Caco-2 (cell line): ENCODE results near the gene PPARD. TPM values are rescaled to one million over a fixed set of nuclear protein-coding genes. Genes with fewer than 3 reads are reported as not detected.

Experiments used
- BruUV-seq: library from RNA; stranded (reverse); fragments of 400-500 nt; replicated peaks from 2 replicates; lab custom pipeline; 2021; lab: Mats Ljungman, UMichigan
- CTCF ChIA-PET: fragments of 300-600 bp; sonication (Branson Sonifier 250); formaldehyde crosslinking; loops from one replicate; lab custom pipeline; 2022; ENCODE audit warnings: antibody characterized with exemption; lab: Charles Lee
- POLR2A ChIA-PET: fragments of 300-600 bp; sonication (Branson Sonifier 250); formaldehyde crosslinking; loops from one replicate; lab custom pipeline; 2022; ENCODE audit warnings: antibody characterized with exemption; lab: Charles Lee
- DNase-seq, 2 experiments: peaks; one replicate each; pipeline versions ENCODE4 v3.0.0 to v3.0.0-alpha.2; 2020 to 2022
- H3K27me3 ChIP-seq: replicated peaks from 2 replicates; pipeline ENCODE4 v1.6.0; 2011; ENCODE audit warnings: low read length; ENCODE audit not compliant: control insufficient read depth, insufficient read depth
- H3K36me3 ChIP-seq: 2 replicates; pipeline ENCODE4 v1.5.1; 2011; ENCODE audit warnings: low read length; ENCODE audit not compliant: control insufficient read depth, insufficient read depth
- H3K4me1 ChIP-seq: fragments of 250-450 bp; sonication (Bioruptor Pico); 2 replicates; pipeline ENCODE4 v1.5.1; 2020; ENCODE audit warnings: mild to moderate bottlenecking
- H3K4me3 ChIP-seq: 2 replicates; pipeline ENCODE4 v1.5.1; 2011; ENCODE audit warnings: low read depth, mild to moderate bottlenecking, control low read depth, low read length
- H3K9me3 ChIP-seq: fragments of 250-450 bp; sonication (Bioruptor Pico); 2 replicates; pipeline ENCODE4 v1.5.1; 2020; ENCODE audit warnings: mild to moderate bottlenecking, moderate library complexity
- H3K27ac Mint-ChIP-seq: one replicate; pipeline ENCODE4 v1.8.0; 2022; ENCODE audit warnings: mixed read lengths; ENCODE audit not compliant: unreplicated experiment
- H3K27me3 Mint-ChIP-seq: one replicate; pipeline ENCODE4 v1.8.0; 2022; ENCODE audit warnings: mixed read lengths; ENCODE audit not compliant: insufficient read depth, unreplicated experiment
- H3K36me3 Mint-ChIP-seq: one replicate; pipeline ENCODE4 v1.8.0; 2022; ENCODE audit warnings: mild to moderate bottlenecking, mixed read lengths; ENCODE audit not compliant: insufficient read depth, unreplicated experiment
- H3K4me1 Mint-ChIP-seq: one replicate; pipeline ENCODE4 v1.8.0; 2022; ENCODE audit warnings: low read depth, mixed read lengths; ENCODE audit not compliant: unreplicated experiment
- H3K4me3 Mint-ChIP-seq: one replicate; pipeline ENCODE4 v1.8.0; 2022; ENCODE audit warnings: mild to moderate bottlenecking, moderate library complexity, mixed read lengths; ENCODE audit not compliant: unreplicated experiment
- H3K9me3 Mint-ChIP-seq: one replicate; pipeline ENCODE4 v1.8.0; 2022; ENCODE audit warnings: mixed read lengths; ENCODE audit not compliant: unreplicated experiment
- intact Hi-C: fragments of 100-400 bp; cut with micrococcal nuclease; formaldehyde crosslinking; loops from one replicate; pipeline ENCODE4 v1.10.0; 2022; ENCODE audit not compliant: unreplicated experiment
- total RNA-seq: library from RNA; stranded (reverse); gene quantifications from 2 replicates; pipeline ENCODE4 v1.2.3, GENCODE V29; 2022
- TF ChIP-seq, protein P1 (sequence below), 2 experiments: fragments of 200-600 bp in 1 of 2; IDR thresholded peaks; 1 replicate in 1 of 2; 2 replicates in 1 of 2; pipeline versions ENCODE4 v1.5.1 to v1.8.0; 2011 to 2022; ENCODE audit warnings: antibody characterized with exemption in 1 of 2, control low read depth in 1 of 2, inconsistent platforms in 1 of 2, low read depth in 1 of 2, low read length in 1 of 2, mild to moderate bottlenecking in 1 of 2, moderate library complexity in 1 of 2; ENCODE audit not compliant: insufficient read depth in 1 of 2, severe bottlenecking in 1 of 2, unreplicated experiment in 1 of 2

Gene PPARD
- total RNA-seq, 1 experiment from 2014 or later, result 11.3 TPM

DNA sequence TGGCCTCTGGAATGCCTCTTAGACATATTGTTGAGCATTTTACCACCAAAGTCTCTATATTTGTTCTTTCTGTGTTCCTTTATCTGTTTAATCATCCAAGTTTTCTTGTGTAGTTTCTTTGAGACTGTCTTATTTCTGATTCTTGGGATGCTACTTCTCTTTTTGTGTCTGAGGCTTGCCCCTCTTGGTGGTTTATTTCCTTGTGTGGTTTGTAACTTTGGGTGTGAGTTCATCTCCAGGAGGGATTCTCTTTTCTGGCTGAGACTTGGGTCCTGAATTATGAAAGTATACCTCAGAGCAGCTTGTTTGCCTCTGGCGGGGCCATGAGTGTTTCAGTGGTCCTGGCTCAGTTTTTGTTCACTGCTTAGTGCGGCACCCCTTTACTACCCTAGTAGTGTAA lies 33.9 kb downstream of the PPARD start:
- Mint-ChIP-seq H3K36me3 (no peaks in the 10 kb centered on the region), H3K4me3 (no peak overlapping the region), H3K27ac (no peak overlapping the region), H3K4me1 (peaks cover 5% of the 10 kb centered on the region), H3K27me3 (no peaks in the 10 kb centered on the region), H3K9me3 (peaks cover 3% of the 10 kb centered on the region)
- Histone ChIP-seq H3K9me3 (no peaks in the 10 kb centered on the region), H3K4me1 (peaks cover 4% of the 10 kb centered on the region; the same call in 1 of the 2 replicates), H3K36me3 (no peaks in the 10 kb centered on the region), H3K27me3 (no peaks in the 10 kb centered on the region), H3K4me3 (no peak overlapping the region)
- DNase-seq, result no peak
- ChIA-PET CTCF (no interaction called here), POLR2A (no interaction called here)
- intact Hi-C loops, result no loop called here
- TF ChIP-seq, protein P1, sequence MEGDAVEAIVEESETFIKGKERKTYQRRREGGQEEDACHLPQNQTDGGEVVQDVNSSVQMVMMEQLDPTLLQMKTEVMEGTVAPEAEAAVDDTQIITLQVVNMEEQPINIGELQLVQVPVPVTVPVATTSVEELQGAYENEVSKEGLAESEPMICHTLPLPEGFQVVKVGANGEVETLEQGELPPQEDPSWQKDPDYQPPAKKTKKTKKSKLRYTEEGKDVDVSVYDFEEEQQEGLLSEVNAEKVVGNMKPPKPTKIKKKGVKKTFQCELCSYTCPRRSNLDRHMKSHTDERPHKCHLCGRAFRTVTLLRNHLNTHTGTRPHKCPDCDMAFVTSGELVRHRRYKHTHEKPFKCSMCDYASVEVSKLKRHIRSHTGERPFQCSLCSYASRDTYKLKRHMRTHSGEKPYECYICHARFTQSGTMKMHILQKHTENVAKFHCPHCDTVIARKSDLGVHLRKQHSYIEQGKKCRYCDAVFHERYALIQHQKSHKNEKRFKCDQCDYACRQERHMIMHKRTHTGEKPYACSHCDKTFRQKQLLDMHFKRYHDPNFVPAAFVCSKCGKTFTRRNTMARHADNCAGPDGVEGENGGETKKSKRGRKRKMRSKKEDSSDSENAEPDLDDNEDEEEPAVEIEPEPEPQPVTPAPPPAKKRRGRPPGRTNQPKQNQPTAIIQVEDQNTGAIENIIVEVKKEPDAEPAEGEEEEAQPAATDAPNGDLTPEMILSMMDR (IDR thresholded peaks at IDR 0.05; ENCODE audit: insufficient read depth in 1 of 2, low read depth in 1 of 2, low read length in 1 of 2, severe bottlenecking in 1 of 2, unreplicated experiment in 1 of 2), result no peak
- no TSS peak for BruUV-seq

DNA sequence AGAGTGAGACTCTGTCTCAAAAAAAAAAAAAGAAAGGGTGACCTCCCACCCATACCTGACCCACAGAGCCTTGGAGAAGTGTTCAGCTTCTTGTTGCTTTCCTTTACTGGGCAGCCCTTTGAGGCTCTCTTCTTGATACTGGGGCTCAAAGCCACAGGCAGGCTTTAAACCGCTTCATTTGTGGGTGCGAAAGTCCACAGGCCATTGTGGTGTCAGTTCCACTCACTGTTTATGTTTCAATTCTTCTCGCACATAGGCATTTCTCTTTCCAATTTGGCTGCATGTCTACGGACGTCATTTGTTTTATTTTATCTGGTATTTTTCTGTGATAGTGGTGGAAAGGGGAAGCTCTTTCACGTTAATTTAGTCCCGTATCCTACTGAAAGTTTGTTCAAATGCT lies 34.6 kb downstream of the PPARD start:
- H3K4me1 ChIP-seq, result no peaks in the 10 kb centered on the region
- POLR2A ChIA-PET, result no interaction called here
- CTCF ChIA-PET, result no interaction called here
- BruUV-seq, result no TSS peak
- intact Hi-C loops, result no loop called here
- no peak for DNase-seq
- Mint-ChIP-seq H3K27ac (no peak overlapping the region), H3K36me3 (no peaks in the 10 kb centered on the region), H3K4me1 (no peaks in the 10 kb centered on the region), H3K9me3 (peaks cover 10% of the 10 kb centered on the region), H3K4me3 (no peak overlapping the region), H3K27me3 (no peaks in the 10 kb centered on the region)
- no peak overlapping the region for H3K4me3 ChIP-seq
- TF ChIP-seq, protein P1 (IDR thresholded peaks at IDR 0.05; ENCODE audit: insufficient read depth in 1 of 2, low read depth in 1 of 2, low read length in 1 of 2, severe bottlenecking in 1 of 2, unreplicated experiment in 1 of 2), result no peak
- H3K9me3 ChIP-seq, result no peaks in the 10 kb centered on the region
- no peaks in the 10 kb centered on the region for H3K36me3 ChIP-seq
- no peaks in the 10 kb centered on the region for H3K27me3 ChIP-seq

DNA sequence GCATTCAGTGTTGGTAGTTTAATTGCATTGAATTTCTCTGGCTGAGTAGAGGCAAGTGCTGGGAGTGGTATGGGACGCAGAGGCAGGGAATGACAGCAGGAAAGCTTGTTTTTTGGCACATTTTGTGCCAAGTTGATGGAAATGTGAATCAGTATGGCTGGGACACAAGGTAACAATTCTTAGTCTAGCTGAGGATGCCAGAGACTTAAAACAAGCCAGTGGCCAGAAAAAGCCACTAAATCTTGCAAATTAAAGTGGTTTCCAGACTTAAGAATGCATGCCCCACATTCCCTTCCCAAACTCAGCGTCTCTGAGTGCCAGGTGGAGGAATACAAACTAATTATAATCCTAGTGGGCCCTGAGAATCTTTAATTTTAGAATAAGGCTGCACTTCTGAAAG lies 35.9 kb downstream of the PPARD start:
- ChIA-PET CTCF (no interaction called here), POLR2A (no interaction called here)
- TF ChIP-seq, protein P1 (IDR thresholded peaks at IDR 0.05; ENCODE audit: insufficient read depth in 1 of 2, low read depth in 1 of 2, low read length in 1 of 2, severe bottlenecking in 1 of 2, unreplicated experiment in 1 of 2), result no peak
- Mint-ChIP-seq H3K4me3 (no peak overlapping the region), H3K27ac (no peak overlapping the region), H3K36me3 (peaks cover 7% of the 10 kb centered on the region), H3K27me3 (no peaks in the 10 kb centered on the region), H3K9me3 (peaks cover 11% of the 10 kb centered on the region), H3K4me1 (no peaks in the 10 kb centered on the region)
- no peaks in the 10 kb centered on the region for H3K9me3 ChIP-seq
- BruUV-seq, result no TSS peak
- no peak overlapping the region for H3K4me3 ChIP-seq
- H3K36me3 ChIP-seq, result no peaks in the 10 kb centered on the region
- DNase-seq, result no peak
- no peaks in the 10 kb centered on the region for H3K4me1 ChIP-seq
- H3K27me3 ChIP-seq, result no peaks in the 10 kb centered on the region
- intact Hi-C loops, result no loop called here
